ENCODE measurements around the gene CD3D.

DNA sequence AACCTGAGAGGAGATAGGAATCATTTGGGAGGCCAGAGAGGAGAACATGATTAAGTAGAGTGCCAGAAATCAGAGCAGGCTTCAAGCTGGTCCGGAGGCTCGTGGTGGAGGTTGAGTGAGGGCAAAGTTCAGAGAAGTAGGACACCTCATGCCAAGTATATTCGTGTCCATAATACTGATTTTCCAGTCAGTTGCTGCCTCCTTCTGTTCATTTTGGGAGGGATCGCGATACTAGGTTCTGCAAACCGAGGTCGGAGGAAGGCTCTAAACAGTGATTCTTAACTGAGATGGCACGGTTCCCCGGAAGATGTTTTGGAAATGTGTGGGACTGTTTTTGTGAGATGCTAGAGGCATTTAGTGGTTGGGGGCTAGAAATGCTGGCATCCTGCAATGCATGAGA is 51.6 kb downstream of the CD3D start:
- TF ChIP-seq, protein P1, sequence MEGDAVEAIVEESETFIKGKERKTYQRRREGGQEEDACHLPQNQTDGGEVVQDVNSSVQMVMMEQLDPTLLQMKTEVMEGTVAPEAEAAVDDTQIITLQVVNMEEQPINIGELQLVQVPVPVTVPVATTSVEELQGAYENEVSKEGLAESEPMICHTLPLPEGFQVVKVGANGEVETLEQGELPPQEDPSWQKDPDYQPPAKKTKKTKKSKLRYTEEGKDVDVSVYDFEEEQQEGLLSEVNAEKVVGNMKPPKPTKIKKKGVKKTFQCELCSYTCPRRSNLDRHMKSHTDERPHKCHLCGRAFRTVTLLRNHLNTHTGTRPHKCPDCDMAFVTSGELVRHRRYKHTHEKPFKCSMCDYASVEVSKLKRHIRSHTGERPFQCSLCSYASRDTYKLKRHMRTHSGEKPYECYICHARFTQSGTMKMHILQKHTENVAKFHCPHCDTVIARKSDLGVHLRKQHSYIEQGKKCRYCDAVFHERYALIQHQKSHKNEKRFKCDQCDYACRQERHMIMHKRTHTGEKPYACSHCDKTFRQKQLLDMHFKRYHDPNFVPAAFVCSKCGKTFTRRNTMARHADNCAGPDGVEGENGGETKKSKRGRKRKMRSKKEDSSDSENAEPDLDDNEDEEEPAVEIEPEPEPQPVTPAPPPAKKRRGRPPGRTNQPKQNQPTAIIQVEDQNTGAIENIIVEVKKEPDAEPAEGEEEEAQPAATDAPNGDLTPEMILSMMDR (IDR thresholded peaks at IDR 0.05): no peak
- TF ChIP-seq POLR2AphosphoS5 (IDR thresholded peaks at IDR 0.05): no peak
- TF ChIP-seq EP300 (IDR thresholded peaks at IDR 0.05): no peak
- TF ChIP-seq POLR2A (IDR thresholded peaks at IDR 0.05): no peak

Measured in gastroesophageal sphincter (tissue), 3 donors.